HepG2 (cell line): ENCODE results near the gene FANCL. TPM values are rescaled to one million over a fixed set of nuclear protein-coding genes. Genes with fewer than 3 reads are reported as not detected.

Experiments used
- ARNTL ChIP-seq: sonication (generic); formaldehyde crosslinking; IDR thresholded peaks from 2 replicates; pipeline ENCODE4 v1.4.0; 2020; ENCODE audit warnings: mild to moderate bottlenecking, missing genetic modification reagents
- CHD2 ChIP-seq: IDR thresholded peaks from 2 replicates; pipeline ENCODE4 v1.6.1; 2011; ENCODE audit warnings: low read depth, low read length, improper control_type of control experiment
- GABPB1 ChIP-seq: IDR thresholded peaks from 2 replicates; pipeline ENCODE4 v1.6.1; 2016; ENCODE audit warnings: mild to moderate bottlenecking, missing genetic modification reagents, moderate library complexity, missing compliant biosample characterization
- KLF11 ChIP-seq: IDR thresholded peaks from 2 replicates; pipeline ENCODE4 v1.6.1; 2016; ENCODE audit warnings: missing compliant biosample characterization
- KLF16 ChIP-seq, 2 experiments: sonication (generic) in 1 of 2; formaldehyde crosslinking in 1 of 2; IDR thresholded peaks; 2 replicates each; pipeline versions ENCODE4 v1.6.1 to v1.8.0; 2016 to 2023; ENCODE audit warnings: missing genetic modification reagents in 2 of 2, missing compliant biosample characterization in 1 of 2
- MYC ChIP-seq: sonication (generic); formaldehyde crosslinking; IDR thresholded peaks from 2 replicates; pipeline ENCODE4 v1.9.0; 2021; ENCODE audit warnings: missing genetic modification reagents, borderline replicate concordance
- NCOA2 ChIP-seq: sonication (generic); formaldehyde crosslinking; IDR thresholded peaks from 2 replicates; pipeline ENCODE4 v1.8.0; 2022; ENCODE audit warnings: inconsistent platforms
- SP4 ChIP-seq: sonication (generic); formaldehyde crosslinking; IDR thresholded peaks from 2 replicates; pipeline ENCODE4 v1.8.1; 2023; ENCODE audit warnings: mild to moderate bottlenecking, missing genetic modification reagents
- TAF1 ChIP-seq: sonication (generic); formaldehyde crosslinking; IDR thresholded peaks from 2 replicates; pipeline ENCODE4 v1.4.0; 2020; ENCODE audit warnings: missing genetic modification reagents
- ZBTB34 ChIP-seq: sonication (generic); formaldehyde crosslinking; IDR thresholded peaks from 2 replicates; pipeline ENCODE4 v1.8.0; 2022; ENCODE audit warnings: mild to moderate bottlenecking, missing genetic modification reagents
- ZFP62 ChIP-seq: sonication (generic); formaldehyde crosslinking; IDR thresholded peaks from 2 replicates; pipeline ENCODE4 v1.4.0; 2020; ENCODE audit warnings: missing genetic modification reagents
- ZNF124 ChIP-seq: sonication (generic); formaldehyde crosslinking; IDR thresholded peaks from 2 replicates; pipeline ENCODE4 v1.4.0; 2020; ENCODE audit warnings: missing genetic modification reagents
- ZNF33B ChIP-seq: sonication (generic); formaldehyde crosslinking; IDR thresholded peaks from 2 replicates; pipeline ENCODE4 v1.5.1; 2020; ENCODE audit warnings: mild to moderate bottlenecking, missing genetic modification reagents
- ZNF530 ChIP-seq: sonication (generic); formaldehyde crosslinking; IDR thresholded peaks from 2 replicates; pipeline ENCODE4 v1.5.0; 2020; ENCODE audit warnings: low read depth, mild to moderate bottlenecking, missing genetic modification reagents
- ZNF543 ChIP-seq: sonication (generic); formaldehyde crosslinking; IDR thresholded peaks from 2 replicates; pipeline ENCODE4 v1.4.0; 2020; ENCODE audit warnings: mild to moderate bottlenecking, missing genetic modification reagents
- ZNF652 ChIP-seq: IDR thresholded peaks from 2 replicates; pipeline ENCODE4 v1.6.1; 2016; ENCODE audit warnings: low read depth, borderline replicate concordance
- ZNF775 ChIP-seq: sonication (generic); formaldehyde crosslinking; IDR thresholded peaks from 2 replicates; pipeline ENCODE4 v1.4.0; 2020; ENCODE audit warnings: missing genetic modification reagents, mild to moderate bottlenecking, moderate library complexity, borderline replicate concordance
- ZNF841 ChIP-seq: sonication (generic); formaldehyde crosslinking; IDR thresholded peaks from 2 replicates; pipeline ENCODE4 v1.8.1; 2023; ENCODE audit warnings: missing genetic modification reagents, borderline replicate concordance
- ZZZ3 ChIP-seq: sonication (generic); formaldehyde crosslinking; IDR thresholded peaks from 2 replicates; pipeline ENCODE4 v1.4.0; 2020; ENCODE audit warnings: missing genetic modification reagents, mild to moderate bottlenecking, borderline replicate concordance
- polyA plus RNA-seq, 8 experiments: library from polyadenylated mRNA; depleted of rRNA in 3 of 8; stranded (reverse) in 7 of 8; unstranded in 1 of 8; fragments of >200 nt; fragmentation: Illumina TruSeq in 4 of 8; extraction: Trizol in 4 of 8; gene quantifications; 2 replicates each; pipeline versions ENCODE4 v1.2.1 to v1.2.3, GENCODE V29; 2011 to 2016; ENCODE audit warnings: low read depth in 4 of 8, missing spikeins in 1 of 8, mixed read lengths in 1 of 8; ENCODE audit not compliant: insufficient read depth in 1 of 8
- total RNA-seq, 5 experiments: library from RNA; depleted of rRNA; stranded (reverse); fragments of >200 nt; fragmentation: Illumina TruSeq; extraction: Trizol; gene quantifications; 2 replicates each; pipeline ENCODE4 v1.2.3, GENCODE V29; 2016; ENCODE audit warnings: low read depth in 1 of 5
- TF ChIP-seq, protein P1 (sequence below): sonication (generic); formaldehyde crosslinking; IDR thresholded peaks from 2 replicates; pipeline ENCODE4 v1.4.0; 2020; ENCODE audit warnings: missing genetic modification reagents, borderline replicate concordance
- TF ChIP-seq, protein P2 (sequence below): sonication (generic); formaldehyde crosslinking; IDR thresholded peaks from 2 replicates; pipeline ENCODE4 v1.5.1; 2020; ENCODE audit warnings: mild to moderate bottlenecking, missing genetic modification reagents, moderate library complexity

The FANCL gene
- total and polyA plus RNA-seq, 2 of the 13 experiments (the other 11 are each of a cell fraction or from before 2014, with no cell fraction given) = 40.7 to 66.8 TPM

DNA sequence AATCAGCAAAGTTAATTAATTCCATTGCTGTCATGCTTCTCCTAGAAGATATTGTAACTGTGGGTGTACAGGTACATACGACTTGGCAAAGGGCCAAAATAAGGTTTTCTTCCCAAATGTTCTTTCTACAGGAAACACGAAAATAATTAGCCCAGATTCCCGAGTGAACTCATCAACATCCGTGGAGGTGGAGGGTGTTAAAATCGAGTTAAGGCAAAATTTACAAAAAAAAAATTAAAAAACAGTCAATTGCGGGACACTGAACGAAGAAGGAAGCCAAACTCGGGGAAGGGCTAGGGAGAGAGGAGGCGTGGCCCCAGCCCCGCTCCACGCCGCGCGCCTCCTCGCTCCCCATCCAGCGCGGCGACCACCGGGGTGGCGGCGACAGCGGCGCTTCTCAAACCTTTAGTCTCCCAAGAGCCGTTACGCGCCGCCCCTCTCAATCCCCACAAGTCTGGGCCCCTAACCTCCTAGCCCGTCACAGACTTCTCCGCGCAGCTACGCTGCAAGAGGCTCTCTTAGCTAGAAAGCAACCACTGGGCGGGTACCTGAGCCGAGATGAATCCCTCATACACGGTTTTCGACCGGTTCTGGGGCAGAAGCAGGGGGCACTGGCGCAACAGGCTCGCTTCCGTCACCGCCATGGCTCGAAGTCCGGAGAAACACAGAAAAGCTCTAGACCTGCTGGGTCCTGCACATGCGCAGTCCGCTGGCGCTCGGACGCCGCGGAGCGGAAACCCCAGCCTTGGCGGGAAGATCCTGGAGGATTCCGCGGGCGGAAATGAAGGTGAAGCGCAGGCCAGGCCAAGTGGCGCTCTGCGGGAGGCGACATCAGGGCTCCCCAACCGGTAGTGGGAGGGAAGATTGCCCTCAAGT, at the start of gene FANCL (continued):
- TF ChIP-seq MYC (CRISPR knock-in tag) (peak; percentile 90), CHD2 (no peak), ZNF33B (peak; percentile 98), ZFP62 (no peak), ZNF775 (CRISPR knock-in tag) (no peak; the same call in 1 of the 2 replicates), ZBTB34 (peak; percentile 97), ZZZ3 (peak; percentile 94; the same call in 1 of the 2 replicates), NCOA2 (CRISPR knock-in tag) (peak; percentile 40; the same call in 1 of the 2 replicates), ZNF652 (CRISPR knock-in tag) (no peak; the same call in 1 of the 2 replicates), ZNF124 (CRISPR knock-in tag) (peak; percentile 87; the same call in 1 of the 2 replicates), ARNTL (CRISPR knock-in tag) (peak; percentile 85), ZNF543 (CRISPR knock-in tag) (peak; percentile 98), KLF11 (CRISPR knock-in tag) (peak; percentile 94; the same call in 1 of the 2 replicates), ZNF841 (peak; percentile 41; the same call in 1 of the 2 replicates), TAF1 (CRISPR knock-in tag) (peak; percentile 90), GABPB1 (peak; percentile 97), SP4 (CRISPR knock-in tag) (peak; percentile 79; the same call in 1 of the 2 replicates), KLF16 (CRISPR knock-in tag; IDR thresholded peaks at IDR 0.05) (peak in 1 of 2 experiments; percentile 79; a peak in 2 of 4 replicates), ZNF530 (CRISPR knock-in tag) (no peak; the same call in 1 of the 2 replicates)
- TF ChIP-seq, protein P1, sequence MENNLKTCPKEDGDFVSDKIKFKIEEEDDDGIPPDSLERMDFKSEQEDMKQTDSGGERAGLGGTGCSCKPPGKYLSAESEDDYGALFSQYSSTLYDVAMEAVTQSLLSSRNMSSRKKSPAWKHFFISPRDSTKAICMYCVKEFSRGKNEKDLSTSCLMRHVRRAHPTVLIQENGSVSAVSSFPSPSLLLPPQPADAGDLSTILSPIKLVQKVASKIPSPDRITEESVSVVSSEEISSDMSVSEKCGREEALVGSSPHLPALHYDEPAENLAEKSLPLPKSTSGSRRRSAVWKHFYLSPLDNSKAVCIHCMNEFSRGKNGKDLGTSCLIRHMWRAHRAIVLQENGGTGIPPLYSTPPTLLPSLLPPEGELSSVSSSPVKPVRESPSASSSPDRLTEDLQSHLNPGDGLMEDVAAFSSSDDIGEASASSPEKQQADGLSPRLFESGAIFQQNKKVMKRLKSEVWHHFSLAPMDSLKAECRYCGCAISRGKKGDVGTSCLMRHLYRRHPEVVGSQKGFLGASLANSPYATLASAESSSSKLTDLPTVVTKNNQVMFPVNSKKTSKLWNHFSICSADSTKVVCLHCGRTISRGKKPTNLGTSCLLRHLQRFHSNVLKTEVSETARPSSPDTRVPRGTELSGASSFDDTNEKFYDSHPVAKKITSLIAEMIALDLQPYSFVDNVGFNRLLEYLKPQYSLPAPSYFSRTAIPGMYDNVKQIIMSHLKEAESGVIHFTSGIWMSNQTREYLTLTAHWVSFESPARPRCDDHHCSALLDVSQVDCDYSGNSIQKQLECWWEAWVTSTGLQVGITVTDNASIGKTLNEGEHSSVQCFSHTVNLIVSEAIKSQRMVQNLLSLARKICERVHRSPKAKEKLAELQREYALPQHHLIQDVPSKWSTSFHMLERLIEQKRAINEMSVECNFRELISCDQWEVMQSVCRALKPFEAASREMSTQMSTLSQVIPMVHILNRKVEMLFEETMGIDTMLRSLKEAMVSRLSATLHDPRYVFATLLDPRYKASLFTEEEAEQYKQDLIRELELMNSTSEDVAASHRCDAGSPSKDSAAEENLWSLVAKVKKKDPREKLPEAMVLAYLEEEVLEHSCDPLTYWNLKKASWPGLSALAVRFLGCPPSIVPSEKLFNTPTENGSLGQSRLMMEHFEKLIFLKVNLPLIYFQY (CRISPR knock-in tag) = no peak; the same call in 1 of the 2 replicates
- TF ChIP-seq, protein P2, sequence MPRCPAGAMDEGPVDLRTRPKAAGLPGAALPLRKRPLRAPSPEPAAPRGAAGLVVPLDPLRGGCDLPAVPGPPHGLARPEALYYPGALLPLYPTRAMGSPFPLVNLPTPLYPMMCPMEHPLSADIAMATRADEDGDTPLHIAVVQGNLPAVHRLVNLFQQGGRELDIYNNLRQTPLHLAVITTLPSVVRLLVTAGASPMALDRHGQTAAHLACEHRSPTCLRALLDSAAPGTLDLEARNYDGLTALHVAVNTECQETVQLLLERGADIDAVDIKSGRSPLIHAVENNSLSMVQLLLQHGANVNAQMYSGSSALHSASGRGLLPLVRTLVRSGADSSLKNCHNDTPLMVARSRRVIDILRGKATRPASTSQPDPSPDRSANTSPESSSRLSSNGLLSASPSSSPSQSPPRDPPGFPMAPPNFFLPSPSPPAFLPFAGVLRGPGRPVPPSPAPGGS = peak; percentile 92
